HG03521 (cell line): ENCODE results near the gene RPL15.

Experiments
- ATAC-seq: cut with Tn5 transposase; IDR thresholded peaks from one replicate; pipeline ENCODE4 v1.9.1; 2021; ENCODE audit warnings: mild to moderate bottlenecking, moderate library complexity; ENCODE audit not compliant: unreplicated experiment

The RPL15 gene

DNA sequence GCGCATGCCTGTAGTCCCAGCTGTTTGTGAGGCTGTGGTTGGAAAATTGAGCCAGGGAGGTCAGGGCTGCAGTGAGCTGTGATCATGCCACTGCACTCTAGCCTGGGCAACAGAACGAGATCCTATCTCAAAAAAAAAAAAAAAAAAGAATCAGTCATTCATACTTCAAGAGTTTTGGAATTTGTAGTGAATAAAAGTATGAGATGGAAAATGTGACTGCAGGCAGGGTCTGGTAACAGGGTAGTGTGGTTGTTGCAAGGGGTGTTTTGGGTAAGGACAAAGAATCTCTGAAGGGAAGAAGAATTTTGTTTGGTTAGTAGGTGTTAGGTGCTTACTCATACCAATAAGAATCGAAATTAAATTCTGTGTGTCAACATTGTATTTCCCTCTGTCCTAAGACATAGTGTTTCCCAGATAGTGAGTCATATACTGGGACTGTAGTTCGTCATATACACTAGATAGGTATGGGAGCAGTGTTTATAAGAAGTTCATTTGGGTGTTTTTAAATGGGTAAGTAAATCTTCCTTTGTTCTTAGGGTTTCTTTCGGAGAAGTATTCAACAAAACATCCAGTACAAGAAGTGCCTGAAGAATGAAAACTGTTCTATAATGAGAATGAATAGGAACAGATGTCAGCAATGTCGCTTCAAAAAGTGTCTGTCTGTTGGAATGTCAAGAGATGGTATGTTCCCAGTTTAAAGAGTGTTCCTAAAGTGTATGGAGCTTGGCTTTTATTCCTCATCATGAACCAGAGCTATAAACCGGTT is 42.4 kb downstream of the RPL15 start:
- ATAC-seq: no peak

GRCh38 chr3:23960649-23961048 is 43.7 kb downstream of the RPL15 start:
- no peak for ATAC-seq

GRCh38 chr3:23961066-23961465 is 44.1 kb downstream of the RPL15 start:
- ATAC-seq: no peak

DNA sequence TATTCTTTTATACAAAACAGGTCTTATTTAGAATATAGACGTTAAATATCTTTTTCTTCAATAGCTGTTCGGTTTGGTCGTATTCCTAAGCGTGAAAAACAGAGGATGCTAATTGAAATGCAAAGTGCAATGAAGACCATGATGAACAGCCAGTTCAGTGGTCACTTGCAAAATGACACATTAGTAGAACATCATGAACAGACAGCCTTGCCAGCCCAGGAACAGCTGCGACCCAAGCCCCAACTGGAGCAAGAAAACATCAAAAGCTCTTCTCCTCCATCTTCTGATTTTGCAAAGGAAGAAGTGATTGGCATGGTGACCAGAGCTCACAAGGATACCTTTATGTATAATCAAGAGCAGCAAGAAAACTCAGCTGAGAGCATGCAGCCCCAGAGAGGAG is 45.0 kb downstream of the RPL15 start:
- no peak for ATAC-seq

DNA sequence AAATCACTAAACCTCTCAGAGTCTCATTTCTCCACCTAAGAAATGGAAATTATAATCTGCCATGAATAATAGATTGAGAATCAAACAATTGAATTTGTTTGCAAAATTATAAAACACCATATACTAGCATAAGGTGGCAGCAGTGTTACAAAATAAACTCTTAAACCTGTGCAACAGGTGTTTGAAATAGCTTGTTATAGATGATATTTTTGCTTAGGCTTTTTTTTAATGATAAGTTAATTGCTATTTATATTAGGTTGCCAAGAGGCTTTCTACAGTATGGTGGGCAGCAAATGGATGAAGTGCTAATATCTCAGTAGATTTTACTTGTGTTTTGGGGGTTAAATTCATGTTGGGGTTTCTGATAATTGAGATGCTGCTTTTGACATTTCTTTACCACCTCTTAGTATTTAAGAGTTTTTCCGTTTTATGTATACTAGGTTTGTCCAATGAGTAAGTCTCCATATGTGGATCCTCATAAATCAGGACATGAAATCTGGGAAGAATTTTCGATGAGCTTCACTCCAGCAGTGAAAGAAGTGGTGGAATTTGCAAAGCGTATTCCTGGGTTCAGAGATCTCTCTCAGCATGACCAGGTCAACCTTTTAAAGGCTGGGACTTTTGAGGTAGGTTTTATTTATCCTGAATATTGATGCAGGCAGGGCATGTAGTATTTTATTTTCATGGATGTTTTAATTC is 47.8 kb downstream of the RPL15 start:
- ATAC-seq: no peak

DNA sequence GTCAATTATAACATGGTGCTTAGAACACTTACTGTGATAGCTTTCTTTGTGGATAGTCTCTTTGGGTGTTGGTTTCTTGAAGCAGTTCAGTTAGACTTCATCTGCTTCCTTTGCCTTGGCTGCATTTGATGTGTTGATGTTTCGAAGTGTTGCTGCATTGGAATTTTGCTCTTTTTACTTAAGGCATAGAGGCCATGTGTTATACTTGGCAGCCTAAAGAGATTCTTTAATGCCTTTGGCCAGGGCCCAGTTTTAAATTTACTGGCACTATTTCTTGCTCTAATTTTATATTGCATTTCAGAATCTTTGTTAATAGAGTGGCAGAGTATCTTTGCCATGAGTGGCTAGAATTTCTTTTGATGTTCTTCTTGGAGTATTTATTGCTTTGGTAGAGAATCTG is 49.4 kb downstream of the RPL15 start:
- ATAC-seq: no peak

- no peak for ATAC-seq
Observed at GRCh38 chr3:23968463-23969184, 51.7 kb downstream of the RPL15 start.

DNA sequence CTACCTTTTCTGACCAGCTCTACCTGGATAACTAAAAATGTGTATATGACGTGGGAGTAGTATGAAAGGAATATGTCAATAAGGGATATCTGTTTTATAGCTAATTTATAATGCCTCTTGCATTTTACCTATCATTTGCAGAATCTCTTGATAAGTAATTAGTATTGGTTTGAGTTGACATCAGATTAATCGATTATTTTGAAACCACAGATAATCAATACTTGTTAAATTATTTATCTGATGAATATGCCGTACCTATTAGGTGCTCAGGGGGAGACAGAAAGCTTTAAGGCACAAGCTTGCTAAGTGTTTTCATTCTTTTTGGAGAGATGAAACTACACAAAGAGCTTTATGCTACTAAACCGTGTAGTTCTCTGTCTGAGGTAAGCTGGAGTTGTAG is 52.5 kb downstream of the RPL15 start:
- ATAC-seq: no peak
